GM23338 (cell line): ENCODE measurements around the gene ZNF140. TPM values are rescaled to one million over a fixed set of nuclear protein-coding genes. Genes with fewer than 3 reads are reported as not detected.
A peak's percentile ranks its signal among the peaks of the same experiment; 100 is the strongest.

Experiments
- ATAC-seq: fragments of 200-7000 bp; cut with Tn5 transposase; 3 replicates; pipeline ENCODE4 v1.9.1; 2020
- DNase-seq: peaks from one replicate; pipeline ENCODE4 v3.0.0-alpha.2; 2015; ENCODE audit warnings: low spot score
- H2AFZ ChIP-seq: fragments of 200-600 bp; sonication (generic); 2 replicates; pipeline ENCODE4 v1.8.0; 2016; ENCODE audit warnings: antibody characterized with exemption, mild to moderate bottlenecking, moderate library complexity
- H3F3A ChIP-seq: fragments of 200-600 bp; sonication (generic); replicated peaks from 2 replicates; pipeline ENCODE4 v1.8.0; 2017; ENCODE audit warnings: antibody characterized with exemption, mixed run types, low read depth
- H3K27ac ChIP-seq: fragments of 200-600 bp; sonication (generic); 2 replicates; pipeline ENCODE4 v1.6.1; 2016; ENCODE audit warnings: low read depth
- H3K27me3 ChIP-seq: fragments of 200-600 bp; sonication (generic); 2 replicates; pipeline ENCODE4 v1.8.0; 2016; ENCODE audit warnings: mild to moderate bottlenecking, mixed run types, moderate library complexity; ENCODE audit not compliant: insufficient read depth
- H3K36me3 ChIP-seq: fragments of 200-600 bp; sonication (generic); 2 replicates; pipeline ENCODE4 v1.8.0; 2016; ENCODE audit warnings: mild to moderate bottlenecking; ENCODE audit not compliant: insufficient read depth
- H3K4me1 ChIP-seq: fragments of 200-600 bp; sonication (generic); 2 replicates; pipeline ENCODE4 v1.8.0; 2016; ENCODE audit warnings: mild to moderate bottlenecking, moderate library complexity; ENCODE audit not compliant: insufficient read depth
- H3K4me2 ChIP-seq: fragments of 200-600 bp; sonication (generic); 2 replicates; pipeline ENCODE4 v1.7.1; 2017; ENCODE audit warnings: mixed run types
- H3K4me3 ChIP-seq: fragments of 200-600 bp; sonication (generic); 2 replicates; pipeline ENCODE4 v1.6.1; 2016; ENCODE audit warnings: mixed run types
- H3K79me2 ChIP-seq: fragments of 200-600 bp; sonication (generic); replicated peaks from 2 replicates; pipeline ENCODE4 v1.8.0; 2017; ENCODE audit warnings: mild to moderate bottlenecking; ENCODE audit not compliant: insufficient read depth
- H3K9me2 ChIP-seq: fragments of 200-600 bp; sonication (generic); 2 replicates; pipeline ENCODE4 v1.8.0; 2017; ENCODE audit not compliant: insufficient read depth
- H4K20me1 ChIP-seq: fragments of 200-600 bp; sonication (generic); replicated peaks from 2 replicates; pipeline ENCODE4 v1.8.0; 2017; ENCODE audit warnings: mild to moderate bottlenecking; ENCODE audit not compliant: insufficient read depth
- H3K27ac Mint-ChIP-seq: 2 replicates; pipeline ENCODE4 v1.8.0; 2020; ENCODE audit warnings: inconsistent platforms, mild to moderate bottlenecking, moderate library complexity, mixed read lengths
- H3K27me3 Mint-ChIP-seq: 3 replicates; pipeline ENCODE4 v1.8.0; 2022; ENCODE audit warnings: low read depth, mild to moderate bottlenecking, moderate library complexity, mixed read lengths, inconsistent platforms; ENCODE audit not compliant: insufficient read depth, poor library complexity
- H3K36me3 Mint-ChIP-seq: 3 replicates; pipeline ENCODE4 v1.8.0; 2021; ENCODE audit warnings: low read depth, mild to moderate bottlenecking, inconsistent platforms, moderate library complexity, mixed read lengths
- H3K4me1 Mint-ChIP-seq: 3 replicates; pipeline ENCODE4 v1.8.0; 2020; ENCODE audit warnings: mild to moderate bottlenecking, inconsistent platforms, mixed read lengths
- H3K4me3 Mint-ChIP-seq: 3 replicates; pipeline ENCODE4 v1.8.0; 2021; ENCODE audit warnings: moderate library complexity, mild to moderate bottlenecking, inconsistent platforms, mixed read lengths
- H3K9me3 Mint-ChIP-seq: 3 replicates; pipeline ENCODE4 v1.8.0; 2020; ENCODE audit warnings: moderate library complexity, mild to moderate bottlenecking, inconsistent platforms, mixed read lengths
- CREB1 ChIP-seq: fragments of 250-450 bp; sonication (Bioruptor Pico); IDR thresholded peaks from 2 replicates; pipeline ENCODE4 v1.5.0; 2020; ENCODE audit warnings: low read depth, mild to moderate bottlenecking, moderate library complexity
- CTCF ChIP-seq, 2 experiments: fragments of 200-600 bp in 1 of 2; sonication (generic) in 1 of 2; conservative IDR thresholded peaks; 2 replicates each; pipeline versions ENCODE4 v1.5.1 to v1.6.1; 2016 to 2017; ENCODE audit warnings: antibody characterized with exemption in 2 of 2, low read depth in 2 of 2, mild to moderate bottlenecking in 2 of 2, moderate library complexity in 1 of 2
- EZH2 ChIP-seq: fragments of 200-600 bp; sonication (generic); IDR thresholded peaks from one replicate; pipeline ENCODE4 v1.8.0; 2017; ENCODE audit warnings: antibody characterized with exemption, mild to moderate bottlenecking, low read depth; ENCODE audit not compliant: unreplicated experiment
- EZH2phosphoT487 ChIP-seq: fragments of 200-600 bp; sonication (generic); IDR thresholded peaks from one replicate; pipeline ENCODE4 v1.8.1; 2018; ENCODE audit warnings: antibody characterized with exemption; ENCODE audit not compliant: unreplicated experiment
- JUNB ChIP-seq: IDR thresholded peaks from one replicate; pipeline ENCODE4 v1.6.1; 2016; ENCODE audit warnings: antibody characterized with exemption; ENCODE audit not compliant: unreplicated experiment
- NANOG ChIP-seq: IDR thresholded peaks from 2 replicates; pipeline ENCODE4 v1.6.1; 2016; ENCODE audit warnings: antibody characterized with exemption, borderline replicate concordance
- STAT1 ChIP-seq: IDR thresholded peaks from one replicate; pipeline ENCODE4 v1.6.1; 2016; ENCODE audit warnings: antibody characterized with exemption; ENCODE audit not compliant: unreplicated experiment
- ZNF114 ChIP-seq: fragments of 250-450 bp; sonication (Bioruptor Pico); IDR thresholded peaks from 2 replicates; pipeline ENCODE4 v1.5.0; 2020; ENCODE audit warnings: mild to moderate bottlenecking, moderate library complexity
- ZNF331 ChIP-seq: fragments of 250-450 bp; sonication (Bioruptor Pico); IDR thresholded peaks from 2 replicates; pipeline ENCODE4 v1.5.0; 2020; ENCODE audit warnings: low read depth, mild to moderate bottlenecking, moderate library complexity
- ZNF462 ChIP-seq: fragments of 250-450 bp; sonication (Bioruptor Pico); IDR thresholded peaks from 2 replicates; pipeline ENCODE4 v1.5.0; 2020; ENCODE audit warnings: mild to moderate bottlenecking, moderate library complexity
- polyA plus RNA-seq: library from polyadenylated mRNA; unstranded; fragments of >200 nt; fragmentation: Nextera tagmentation; extraction: Ambion mirVana; gene quantifications from 2 replicates; pipeline ENCODE4 v1.2.1, GENCODE V29; 2016
- total RNA-seq: library from RNA; depleted of rRNA; stranded (reverse); fragments of >200 nt; shearing (Covaris generic); gene quantifications from 2 replicates; pipeline ENCODE4 v1.2.3, GENCODE V29; 2014

The ZNF140 gene
- total and polyA plus RNA-seq, 2 experiments from 2014 or later, result 15.4 to 16.2 TPM

DNA sequence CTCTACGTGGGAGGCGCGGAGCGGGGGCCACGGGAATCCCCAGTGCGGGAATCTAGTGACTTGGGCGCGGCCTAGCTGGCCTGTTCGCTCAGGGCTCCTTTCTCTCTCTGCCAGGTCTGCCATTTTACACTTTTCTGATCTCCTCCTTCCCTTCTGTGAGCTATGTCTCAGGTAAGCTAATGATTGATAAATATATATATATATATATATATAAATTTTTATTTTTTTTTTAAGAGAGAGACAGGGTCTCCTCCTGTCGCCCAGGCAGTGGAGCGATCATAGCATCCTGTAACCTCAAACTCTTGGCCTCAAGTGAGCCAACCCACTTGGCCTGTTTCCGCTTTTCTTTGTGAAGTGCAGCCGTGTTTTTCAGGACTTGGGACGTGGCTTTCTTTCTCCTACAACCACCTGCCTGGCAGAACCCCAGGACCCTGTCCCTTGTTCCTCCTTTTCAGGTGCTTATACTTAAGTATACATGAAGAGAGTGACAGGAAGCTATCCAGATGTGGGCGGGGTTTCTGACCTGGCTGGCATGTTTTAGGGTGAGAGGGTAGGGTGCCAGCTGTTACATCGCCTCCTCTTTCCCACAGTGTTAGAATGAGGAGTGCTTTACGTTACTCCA, 547 bp downstream of the ZNF140 start:
- no peaks in the 10 kb centered on the region for H4K20me1 ChIP-seq
- H3F3A ChIP-seq, result no peaks in the 10 kb centered on the region
- H3K9me3 Mint-ChIP-seq, result peaks cover 42% of the 10 kb centered on the region
- TF ChIP-seq EZH2 (no peak), STAT1 (no peak), CTCF (conservative IDR thresholded peaks at IDR 0.05; ENCODE audit: low read depth in 2 of 2) (no peak), NANOG (no peak), EZH2phosphoT487 (no peak), CREB1 (no peak), JUNB (no peak), ZNF114 (CRISPR knock-in tag) (no peak), ZNF462 (CRISPR knock-in tag) (no peak), ZNF331 (CRISPR knock-in tag) (no peak)
- DNase-seq (peak; percentile 50), ATAC-seq (no peak)
- peak overlapping the region; percentile 73 for H2AFZ ChIP-seq
- H3K4me1 ChIP-seq, result peaks cover 5% of the 10 kb centered on the region; the same call in 1 of the 2 replicates
- peak overlapping the region; percentile 87 for H3K4me3 ChIP-seq
- peaks cover 14% of the 10 kb centered on the region for H3K79me2 ChIP-seq
- no peaks in the 10 kb centered on the region for H3K27me3 ChIP-seq
- no peak overlapping the region for H3K4me3 Mint-ChIP-seq
- H3K27me3 Mint-ChIP-seq, result peaks cover 8% of the 10 kb centered on the region
- no peak overlapping the region; the same call in none of the 2 replicates for H3K27ac Mint-ChIP-seq
- H3K4me1 Mint-ChIP-seq, result peaks cover 5% of the 10 kb centered on the region; the same call in 1 of the 3 replicates
- peak overlapping the region; percentile 94 for H3K27ac ChIP-seq
- H3K36me3 Mint-ChIP-seq, result peaks cover 68% of the 10 kb centered on the region
- H3K9me2 ChIP-seq, result peaks cover 11% of the 10 kb centered on the region
- H3K36me3 ChIP-seq, result peaks cover 26% of the 10 kb centered on the region
- H3K4me2 ChIP-seq, result peak overlapping the region; percentile 85
